SK-N-SH treated with all-trans-retinoic acid at 6 μM for 48 hours (cell line): ENCODE results near the gene TBXA2R.

ENCODE experiments used
- ARNTL ChIP-seq: fragments of 450-650 bp; formaldehyde crosslinking; IDR thresholded peaks from 2 replicates; pipeline ENCODE4 v1.5.0; 2020; ENCODE audit warnings: low read depth, mild to moderate bottlenecking, moderate library complexity, borderline replicate concordance
- CSDC2 ChIP-seq: fragments of 250-450 bp; sonication (Bioruptor Pico); IDR thresholded peaks from 2 replicates; pipeline ENCODE4 v1.5.0; 2020; ENCODE audit warnings: mild to moderate bottlenecking, moderate library complexity
- ISL1 ChIP-seq: fragments of 250-450 bp; sonication (Bioruptor Pico); IDR thresholded peaks from 2 replicates; pipeline ENCODE4 v2.1.2; 2022; ENCODE audit warnings: mild to moderate bottlenecking, moderate library complexity
- RARB ChIP-seq: fragments of 250-450 bp; sonication (Bioruptor Pico); IDR thresholded peaks from 2 replicates; pipeline ENCODE4 v1.8.0; 2021; ENCODE audit warnings: mild to moderate bottlenecking, moderate library complexity
- ZFP3 ChIP-seq: fragments of 250-450 bp; sonication (Bioruptor Pico); IDR thresholded peaks from 2 replicates; pipeline ENCODE4 v1.5.0; 2020; ENCODE audit warnings: mild to moderate bottlenecking, moderate library complexity

DNA sequence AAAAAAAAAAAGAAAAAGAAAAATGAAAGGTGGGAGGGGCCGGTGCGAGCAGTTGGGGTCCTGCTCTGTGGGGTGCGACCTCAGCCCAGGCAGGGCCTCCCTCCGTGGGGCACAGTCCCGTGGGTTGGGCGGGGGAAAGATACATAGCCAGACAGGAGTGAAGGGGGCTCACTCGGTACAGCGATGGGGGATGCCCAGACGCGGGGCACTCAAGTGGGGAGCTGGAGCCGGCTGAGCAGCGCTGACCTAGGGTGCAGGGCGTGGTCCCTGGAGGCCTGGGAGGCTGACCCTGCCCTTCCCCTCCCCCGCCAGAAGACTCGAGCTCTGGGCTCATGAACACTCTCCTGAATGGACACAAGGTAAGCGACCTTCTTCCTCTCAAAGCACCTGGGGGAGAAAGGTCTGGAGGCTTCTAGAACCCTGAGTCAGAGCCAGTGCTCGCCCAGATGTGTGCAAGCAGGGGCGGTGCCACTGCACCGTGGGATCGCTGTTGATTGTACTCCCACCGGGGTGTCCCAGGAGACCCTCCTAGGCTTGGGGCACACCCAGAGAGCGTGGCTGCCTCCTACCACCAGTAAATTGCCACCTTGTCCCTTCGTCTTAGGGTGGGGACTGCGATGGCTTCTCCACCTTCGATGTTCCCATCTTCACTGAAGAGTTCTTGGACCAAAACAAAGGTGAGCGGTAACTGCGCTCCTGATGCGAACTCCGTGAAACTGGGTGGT lies 30.6 kb downstream of the TBXA2R start:
- no peak for TF ChIP-seq RARB (CRISPR knock-in tag)
- TF ChIP-seq ARNTL (CRISPR knock-in tag) = no peak
- no peak for TF ChIP-seq ISL1
- TF ChIP-seq ZFP3 = no peak
- no peak for TF ChIP-seq CSDC2
